Caco-2 (cell line): ENCODE results near the gene AHNAK. TPM values are rescaled to one million over a fixed set of nuclear protein-coding genes. Genes with fewer than 3 reads are reported as not detected.
A peak's percentile ranks its signal among the peaks of the same experiment; 100 is the strongest.

ENCODE experiments used
- BruUV-seq: library from RNA; stranded (reverse); fragments of 400-500 nt; replicated peaks from 2 replicates; lab custom pipeline; 2021; lab: Mats Ljungman, UMichigan
- CTCF ChIA-PET: fragments of 300-600 bp; sonication (Branson Sonifier 250); formaldehyde crosslinking; loops from one replicate; lab custom pipeline; 2022; ENCODE audit warnings: antibody characterized with exemption; lab: Charles Lee
- POLR2A ChIA-PET: fragments of 300-600 bp; sonication (Branson Sonifier 250); formaldehyde crosslinking; loops from one replicate; lab custom pipeline; 2022; ENCODE audit warnings: antibody characterized with exemption; lab: Charles Lee
- DNase-seq, 2 experiments: peaks; one replicate each; pipeline versions ENCODE4 v3.0.0 to v3.0.0-alpha.2; 2020 to 2022
- H3K27me3 ChIP-seq: replicated peaks from 2 replicates; pipeline ENCODE4 v1.6.0; 2011; ENCODE audit warnings: low read length; ENCODE audit not compliant: control insufficient read depth, insufficient read depth
- H3K36me3 ChIP-seq: 2 replicates; pipeline ENCODE4 v1.5.1; 2011; ENCODE audit warnings: low read length; ENCODE audit not compliant: control insufficient read depth, insufficient read depth
- H3K4me1 ChIP-seq: fragments of 250-450 bp; sonication (Bioruptor Pico); 2 replicates; pipeline ENCODE4 v1.5.1; 2020; ENCODE audit warnings: mild to moderate bottlenecking
- H3K4me3 ChIP-seq: 2 replicates; pipeline ENCODE4 v1.5.1; 2011; ENCODE audit warnings: low read depth, mild to moderate bottlenecking, control low read depth, low read length
- H3K9me3 ChIP-seq: fragments of 250-450 bp; sonication (Bioruptor Pico); 2 replicates; pipeline ENCODE4 v1.5.1; 2020; ENCODE audit warnings: mild to moderate bottlenecking, moderate library complexity
- H3K27ac Mint-ChIP-seq: one replicate; pipeline ENCODE4 v1.8.0; 2022; ENCODE audit warnings: mixed read lengths; ENCODE audit not compliant: unreplicated experiment
- H3K27me3 Mint-ChIP-seq: one replicate; pipeline ENCODE4 v1.8.0; 2022; ENCODE audit warnings: mixed read lengths; ENCODE audit not compliant: insufficient read depth, unreplicated experiment
- H3K36me3 Mint-ChIP-seq: one replicate; pipeline ENCODE4 v1.8.0; 2022; ENCODE audit warnings: mild to moderate bottlenecking, mixed read lengths; ENCODE audit not compliant: insufficient read depth, unreplicated experiment
- H3K4me1 Mint-ChIP-seq: one replicate; pipeline ENCODE4 v1.8.0; 2022; ENCODE audit warnings: low read depth, mixed read lengths; ENCODE audit not compliant: unreplicated experiment
- H3K4me3 Mint-ChIP-seq: one replicate; pipeline ENCODE4 v1.8.0; 2022; ENCODE audit warnings: mild to moderate bottlenecking, moderate library complexity, mixed read lengths; ENCODE audit not compliant: unreplicated experiment
- H3K9me3 Mint-ChIP-seq: one replicate; pipeline ENCODE4 v1.8.0; 2022; ENCODE audit warnings: mixed read lengths; ENCODE audit not compliant: unreplicated experiment
- intact Hi-C: fragments of 100-400 bp; cut with micrococcal nuclease; formaldehyde crosslinking; loops from one replicate; pipeline ENCODE4 v1.10.0; 2022; ENCODE audit not compliant: unreplicated experiment
- total RNA-seq: library from RNA; stranded (reverse); gene quantifications from 2 replicates; pipeline ENCODE4 v1.2.3, GENCODE V29; 2022
- TF ChIP-seq, protein P1 (sequence below), 2 experiments: fragments of 200-600 bp in 1 of 2; IDR thresholded peaks; 1 replicate in 1 of 2; 2 replicates in 1 of 2; pipeline versions ENCODE4 v1.5.1 to v1.8.0; 2011 to 2022; ENCODE audit warnings: antibody characterized with exemption in 1 of 2, control low read depth in 1 of 2, inconsistent platforms in 1 of 2, low read depth in 1 of 2, low read length in 1 of 2, mild to moderate bottlenecking in 1 of 2, moderate library complexity in 1 of 2; ENCODE audit not compliant: insufficient read depth in 1 of 2, severe bottlenecking in 1 of 2, unreplicated experiment in 1 of 2

Gene AHNAK
- total RNA-seq, 1 experiment from 2014 or later: 312 TPM

DNA sequence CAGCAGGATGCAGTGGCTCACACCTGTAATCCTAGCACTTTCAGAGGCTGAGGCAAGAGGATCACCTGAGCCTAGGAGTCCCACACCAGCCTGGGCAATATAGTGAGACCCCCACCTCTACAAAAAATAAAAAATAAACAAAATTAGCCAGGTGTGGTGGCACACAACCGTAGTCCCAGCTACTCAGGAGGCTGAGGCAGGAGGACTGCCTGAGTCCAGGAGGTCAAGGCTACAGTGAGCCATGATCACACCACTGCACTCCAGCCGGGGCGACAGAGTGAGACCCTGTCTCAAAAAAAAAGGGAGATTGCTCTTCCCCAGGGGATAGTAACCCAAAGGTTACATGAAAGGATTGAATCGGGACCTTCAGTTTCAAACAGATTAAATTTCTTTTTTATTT lies 54.0 kb downstream of the AHNAK start:
- H3K4me1 ChIP-seq: peaks cover 47% of the 10 kb centered on the region
- Mint-ChIP-seq H3K27ac (no peak overlapping the region), H3K4me1 (peaks cover 56% of the 10 kb centered on the region), H3K36me3 (peaks cover 21% of the 10 kb centered on the region), H3K4me3 (no peak overlapping the region), H3K27me3 (no peaks in the 10 kb centered on the region), H3K9me3 (no peaks in the 10 kb centered on the region)
- ChIA-PET POLR2A (interaction anchor here (1.0 kb wide), 1 partner anchor 12 kb away, joined by 7 read pairs; no protein-coding TSS in a partner anchor), CTCF (interaction anchor here (1.3 kb wide), 1 partner anchor 68 kb away, joined by 6 read pairs; no protein-coding TSS in a partner anchor)
- DNase-seq: no peak
- no peaks in the 10 kb centered on the region for H3K36me3 ChIP-seq
- BruUV-seq: no TSS peak
- no peaks in the 10 kb centered on the region for H3K27me3 ChIP-seq
- no peaks in the 10 kb centered on the region for H3K9me3 ChIP-seq
- no peak overlapping the region for H3K4me3 ChIP-seq
- intact Hi-C loops: no loop called here
- TF ChIP-seq, protein P1, sequence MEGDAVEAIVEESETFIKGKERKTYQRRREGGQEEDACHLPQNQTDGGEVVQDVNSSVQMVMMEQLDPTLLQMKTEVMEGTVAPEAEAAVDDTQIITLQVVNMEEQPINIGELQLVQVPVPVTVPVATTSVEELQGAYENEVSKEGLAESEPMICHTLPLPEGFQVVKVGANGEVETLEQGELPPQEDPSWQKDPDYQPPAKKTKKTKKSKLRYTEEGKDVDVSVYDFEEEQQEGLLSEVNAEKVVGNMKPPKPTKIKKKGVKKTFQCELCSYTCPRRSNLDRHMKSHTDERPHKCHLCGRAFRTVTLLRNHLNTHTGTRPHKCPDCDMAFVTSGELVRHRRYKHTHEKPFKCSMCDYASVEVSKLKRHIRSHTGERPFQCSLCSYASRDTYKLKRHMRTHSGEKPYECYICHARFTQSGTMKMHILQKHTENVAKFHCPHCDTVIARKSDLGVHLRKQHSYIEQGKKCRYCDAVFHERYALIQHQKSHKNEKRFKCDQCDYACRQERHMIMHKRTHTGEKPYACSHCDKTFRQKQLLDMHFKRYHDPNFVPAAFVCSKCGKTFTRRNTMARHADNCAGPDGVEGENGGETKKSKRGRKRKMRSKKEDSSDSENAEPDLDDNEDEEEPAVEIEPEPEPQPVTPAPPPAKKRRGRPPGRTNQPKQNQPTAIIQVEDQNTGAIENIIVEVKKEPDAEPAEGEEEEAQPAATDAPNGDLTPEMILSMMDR (IDR thresholded peaks at IDR 0.05; ENCODE audit: insufficient read depth in 1 of 2, low read depth in 1 of 2, low read length in 1 of 2, severe bottlenecking in 1 of 2, unreplicated experiment in 1 of 2): no peak

DNA sequence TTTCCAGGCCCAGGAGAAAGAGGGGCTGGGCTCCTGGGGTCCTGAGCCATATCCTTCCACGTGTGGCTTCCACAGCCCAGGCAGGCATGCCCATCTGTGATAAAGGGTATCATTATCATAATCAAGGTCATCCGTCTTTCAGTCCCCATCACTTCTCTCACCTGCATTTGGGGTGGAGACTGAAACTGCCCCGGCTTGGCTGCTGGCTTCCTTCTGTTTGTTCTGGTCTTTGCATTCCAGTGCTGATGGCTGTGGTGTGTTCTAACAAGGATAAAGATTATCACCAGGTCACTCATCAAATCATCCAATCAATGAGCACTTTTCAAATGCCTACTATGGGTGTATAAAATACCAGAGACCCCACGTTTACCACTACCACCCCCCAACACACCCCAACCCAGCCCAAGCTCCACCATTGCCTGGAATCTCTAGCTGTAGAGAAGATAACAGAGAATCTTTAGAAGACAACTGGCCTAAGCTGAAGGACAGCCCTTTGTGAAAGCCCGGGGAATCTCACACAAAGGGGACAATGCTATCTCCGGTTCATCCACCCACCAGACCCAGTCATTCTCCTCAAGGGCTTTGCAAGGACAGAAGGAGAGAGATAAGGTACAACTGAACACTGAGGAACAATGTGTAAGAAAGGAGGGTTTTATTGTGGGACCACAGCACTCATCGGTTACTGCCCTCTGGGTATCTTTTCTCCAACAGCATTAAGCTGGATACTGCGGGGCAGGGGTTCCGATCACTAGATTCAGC lies 54.9 kb downstream of the AHNAK start:
- CTCF ChIA-PET: interaction anchor here (1.3 kb wide), 1 partner anchor 69 kb away, joined by 6 read pairs; no protein-coding TSS in a partner anchor
- intact Hi-C loops: no loop called here
- POLR2A ChIA-PET: interaction anchor here (1.0 kb wide), 1 partner anchor 11 kb away, joined by 7 read pairs; no protein-coding TSS in a partner anchor
- peaks cover 57% of the 10 kb centered on the region for H3K4me1 Mint-ChIP-seq
- H3K27me3 Mint-ChIP-seq: no peaks in the 10 kb centered on the region
- Histone ChIP-seq H3K9me3 (no peaks in the 10 kb centered on the region), H3K4me3 (no peak overlapping the region), H3K4me1 (peaks cover 44% of the 10 kb centered on the region), H3K27me3 (no peaks in the 10 kb centered on the region), H3K36me3 (no peaks in the 10 kb centered on the region)
- H3K4me3 Mint-ChIP-seq: no peak overlapping the region
- TF ChIP-seq, protein P1 (IDR thresholded peaks at IDR 0.05; ENCODE audit: insufficient read depth in 1 of 2, low read depth in 1 of 2, low read length in 1 of 2, severe bottlenecking in 1 of 2, unreplicated experiment in 1 of 2): no peak
- H3K27ac Mint-ChIP-seq: peak overlapping the region; percentile 66
- no peaks in the 10 kb centered on the region for H3K9me3 Mint-ChIP-seq
- no TSS peak for BruUV-seq
- peaks cover 14% of the 10 kb centered on the region for H3K36me3 Mint-ChIP-seq
- DNase-seq: peak; percentile 50 to 51

DNA sequence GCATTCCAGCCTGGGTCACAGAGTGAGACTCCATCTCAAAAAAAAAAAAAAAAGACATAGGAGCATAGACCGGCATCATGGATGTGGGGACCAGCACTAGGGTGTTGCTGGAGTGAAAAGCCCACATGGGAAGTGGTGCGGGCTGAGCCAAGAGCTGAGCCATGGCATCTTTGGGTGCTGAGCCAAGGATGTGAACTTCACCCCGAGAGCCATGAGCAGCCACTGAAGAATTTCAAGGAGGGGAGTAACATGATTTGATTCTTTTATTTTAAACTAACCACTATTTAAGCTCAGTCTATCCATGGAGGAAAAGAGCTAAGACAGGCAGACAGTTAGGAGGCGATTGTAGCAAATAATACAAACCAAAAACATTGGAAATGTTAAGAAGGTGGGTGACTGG lies 57.4 kb downstream of the AHNAK start:
- H3K27me3 Mint-ChIP-seq: no peaks in the 10 kb centered on the region
- H3K36me3 Mint-ChIP-seq: peaks cover 10% of the 10 kb centered on the region
- peaks cover 61% of the 10 kb centered on the region for H3K4me1 Mint-ChIP-seq
- no TSS peak for BruUV-seq
- no peak for DNase-seq
- no peak overlapping the region for H3K4me3 ChIP-seq
- H3K9me3 ChIP-seq: no peaks in the 10 kb centered on the region
- ChIA-PET CTCF (no interaction called here), POLR2A (no interaction called here)
- no peaks in the 10 kb centered on the region for H3K9me3 Mint-ChIP-seq
- peak overlapping the region; percentile 66 for H3K27ac Mint-ChIP-seq
- no peaks in the 10 kb centered on the region for H3K36me3 ChIP-seq
- no peak overlapping the region for H3K4me3 Mint-ChIP-seq
- intact Hi-C loops: no loop called here
- TF ChIP-seq, protein P1 (IDR thresholded peaks at IDR 0.05; ENCODE audit: insufficient read depth in 1 of 2, low read depth in 1 of 2, low read length in 1 of 2, severe bottlenecking in 1 of 2, unreplicated experiment in 1 of 2): no peak
- H3K27me3 ChIP-seq: no peaks in the 10 kb centered on the region
- peaks cover 44% of the 10 kb centered on the region for H3K4me1 ChIP-seq
